T-helper 1 cell treated with Interleukin-12 subunit alpha and Interleukin-12 subunit beta and Interleukin-4 antibody, amounts not matched to agents 30 μg/mL and 1 μg/mL, for 36 hours (primary cell): Measurements from ENCODE around the gene KANSL1L.

Source experiments
- H3K27ac Mint-ChIP-seq: one replicate; pipeline ENCODE4 v1.8.0; 2021; ENCODE audit warnings: mild to moderate bottlenecking, mixed read lengths
- H3K27me3 Mint-ChIP-seq: one replicate; pipeline ENCODE4 v1.8.0; 2021; ENCODE audit warnings: low read depth, mixed read lengths
- H3K36me3 Mint-ChIP-seq: one replicate; pipeline ENCODE4 v1.8.0; 2021; ENCODE audit warnings: low read depth, mixed read lengths
- H3K4me1 Mint-ChIP-seq: one replicate; pipeline ENCODE4 v1.8.0; 2021; ENCODE audit warnings: low read depth, mixed read lengths
- H3K4me3 Mint-ChIP-seq: one replicate; pipeline ENCODE4 v1.8.0; 2021; ENCODE audit warnings: mild to moderate bottlenecking, moderate library complexity, mixed read lengths
- H3K9me3 Mint-ChIP-seq: one replicate; pipeline ENCODE4 v1.8.0; 2021; ENCODE audit warnings: mixed read lengths

KANSL1L gene

GRCh38 chr2:210009896-210010295 is 161.3 kb downstream of the KANSL1L start:
- peaks cover 18% of the 10 kb centered on the region for H3K36me3 Mint-ChIP-seq
- no peaks in the 10 kb centered on the region for H3K27me3 Mint-ChIP-seq
- peaks cover 25% of the 10 kb centered on the region for H3K4me1 Mint-ChIP-seq
- H3K4me3 Mint-ChIP-seq: no peak overlapping the region
- no peaks in the 10 kb centered on the region for H3K9me3 Mint-ChIP-seq
- no peak overlapping the region for H3K27ac Mint-ChIP-seq

DNA sequence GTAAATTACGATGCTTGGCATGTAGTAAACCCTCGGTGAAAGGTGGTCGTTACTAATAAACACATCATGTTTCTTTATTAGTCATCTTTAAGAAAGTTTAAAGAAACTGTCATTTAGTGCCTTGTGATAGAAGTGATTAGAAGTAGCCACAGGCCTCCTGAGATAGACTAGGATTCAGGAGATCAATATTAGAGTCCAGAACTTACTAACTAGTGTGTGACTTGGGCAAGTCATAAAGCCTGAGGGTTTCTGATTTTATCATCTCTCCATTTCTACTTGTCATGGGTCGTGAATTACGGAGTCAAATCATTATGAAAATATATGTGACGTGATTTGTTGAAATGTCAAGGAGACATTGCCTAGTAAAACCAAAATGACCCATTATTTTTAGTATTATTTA is 162.1 kb downstream of the KANSL1L start:
- H3K4me3 Mint-ChIP-seq: no peak overlapping the region
- H3K4me1 Mint-ChIP-seq: peaks cover 32% of the 10 kb centered on the region
- H3K27me3 Mint-ChIP-seq: no peaks in the 10 kb centered on the region
- no peaks in the 10 kb centered on the region for H3K9me3 Mint-ChIP-seq
- H3K36me3 Mint-ChIP-seq: peaks cover 17% of the 10 kb centered on the region
- no peak overlapping the region for H3K27ac Mint-ChIP-seq

GRCh38 chr2:210007895-210008294 is 163.3 kb downstream of the KANSL1L start:
- no peaks in the 10 kb centered on the region for H3K9me3 Mint-ChIP-seq
- H3K36me3 Mint-ChIP-seq: peaks cover 17% of the 10 kb centered on the region
- H3K4me3 Mint-ChIP-seq: no peak overlapping the region
- no peaks in the 10 kb centered on the region for H3K27me3 Mint-ChIP-seq
- H3K27ac Mint-ChIP-seq: no peak overlapping the region
- peaks cover 37% of the 10 kb centered on the region for H3K4me1 Mint-ChIP-seq

DNA sequence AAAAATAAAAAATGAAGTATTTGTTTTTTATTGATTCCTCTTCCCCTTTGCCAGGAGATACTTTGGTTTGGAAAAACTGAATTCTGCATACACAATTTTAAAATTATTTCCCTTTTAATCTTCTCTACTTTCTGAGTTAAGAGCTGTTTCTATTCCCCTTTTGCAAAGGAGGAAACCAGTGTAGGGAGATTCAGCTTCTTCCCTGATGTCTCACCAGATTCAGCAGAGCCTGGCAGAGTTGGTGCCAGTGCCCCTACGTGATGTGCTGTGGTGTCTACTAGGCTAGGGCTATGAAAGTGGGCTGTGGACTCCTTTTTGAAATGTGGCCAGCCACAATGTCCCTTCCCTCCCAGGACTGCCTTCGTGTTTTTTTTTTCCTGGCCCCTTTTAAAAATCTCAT is 166.3 kb downstream of the KANSL1L start:
- Mint-ChIP-seq H3K4me1 (peaks cover 43% of the 10 kb centered on the region), H3K4me3 (no peak overlapping the region), H3K27me3 (no peaks in the 10 kb centered on the region), H3K36me3 (peaks cover 7% of the 10 kb centered on the region), H3K9me3 (peaks cover 6% of the 10 kb centered on the region), H3K27ac (no peak overlapping the region)

DNA sequence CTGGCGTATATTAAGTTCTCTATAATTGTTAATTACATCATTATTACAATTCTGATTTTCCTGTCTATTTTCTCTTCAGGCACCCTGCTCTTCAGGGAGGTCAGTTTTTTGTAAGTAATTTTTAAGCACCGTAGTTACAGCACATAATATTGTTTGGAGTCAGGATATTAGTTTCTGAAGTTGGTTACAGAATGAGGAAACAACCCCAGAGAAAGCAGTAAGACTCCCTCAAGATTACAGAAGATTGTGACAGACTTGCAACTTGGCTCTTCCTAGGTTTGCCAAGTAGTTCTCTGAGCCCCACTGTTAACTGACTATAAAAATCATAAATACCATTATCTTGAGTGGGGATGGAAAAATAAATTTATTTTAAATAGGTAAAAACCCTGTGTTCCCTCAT is 167.8 kb downstream of the KANSL1L start:
- peak overlapping the region; percentile 93 for H3K27ac Mint-ChIP-seq
- peak overlapping the region; percentile 93 for H3K4me3 Mint-ChIP-seq
- H3K9me3 Mint-ChIP-seq: peaks cover 6% of the 10 kb centered on the region
- peaks cover 5% of the 10 kb centered on the region for H3K36me3 Mint-ChIP-seq
- H3K27me3 Mint-ChIP-seq: no peaks in the 10 kb centered on the region
- H3K4me1 Mint-ChIP-seq: peaks cover 47% of the 10 kb centered on the region

DNA sequence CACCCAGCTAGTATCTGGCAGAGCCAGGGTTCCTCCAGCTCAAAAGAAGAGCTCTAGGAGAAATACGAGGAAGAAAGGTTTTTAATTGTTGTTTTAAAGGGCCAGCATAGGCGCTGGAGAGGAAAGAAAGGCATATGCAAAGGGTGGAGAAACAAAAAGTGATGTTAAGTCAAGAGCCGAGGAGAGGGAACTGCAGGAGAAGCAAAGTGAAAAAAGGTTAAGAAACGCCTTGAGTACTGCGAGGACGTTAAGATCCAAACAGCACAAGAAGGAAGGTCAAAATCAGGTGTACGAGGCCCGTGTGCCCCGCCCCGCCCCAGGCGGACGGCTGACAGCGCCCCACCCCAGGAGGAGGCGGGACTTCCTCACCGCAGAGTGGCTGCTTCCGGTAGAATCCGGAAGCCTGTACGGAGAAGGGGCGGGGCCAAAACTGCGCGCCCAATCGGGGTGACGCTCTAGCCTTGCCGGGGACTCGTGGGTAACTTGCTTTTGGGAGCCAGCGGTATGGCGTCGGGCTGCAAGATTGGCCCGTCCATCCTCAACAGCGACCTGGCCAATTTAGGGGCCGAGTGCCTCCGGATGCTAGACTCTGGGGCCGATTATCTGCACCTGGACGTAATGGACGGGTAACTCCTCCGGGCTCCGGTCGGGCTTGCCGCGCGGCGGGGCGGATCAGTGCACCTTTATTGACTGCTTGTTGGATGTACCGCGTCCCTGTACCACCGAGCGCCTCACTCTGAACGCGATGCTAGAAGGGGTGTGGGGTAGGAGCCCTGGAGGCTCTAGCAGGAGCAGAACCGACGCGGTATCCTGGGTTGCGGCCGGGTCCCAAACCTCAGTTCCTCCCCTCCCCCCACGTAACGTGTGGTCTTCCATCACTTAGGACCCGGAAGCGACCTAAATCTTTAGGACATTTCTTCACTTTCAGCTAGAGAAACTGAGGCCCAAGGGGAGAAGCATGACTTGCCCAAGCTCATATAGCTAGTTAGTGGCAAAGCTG is 168.8 kb downstream of the KANSL1L start, which contains the start of gene RPE:
Gene RPE, plus strand, starts transcription at position 481 of the 1,000 bp plus-strand sequence. Its CDS starts 24 bp downstream, at position 505.
- H3K4me3 Mint-ChIP-seq: peak within 1 kb of the TSS; percentile 93
- peak within 1 kb of the TSS; percentile 93 for H3K27ac Mint-ChIP-seq
- peaks cover 43% of the 10 kb centered on the region for H3K4me1 Mint-ChIP-seq

DNA sequence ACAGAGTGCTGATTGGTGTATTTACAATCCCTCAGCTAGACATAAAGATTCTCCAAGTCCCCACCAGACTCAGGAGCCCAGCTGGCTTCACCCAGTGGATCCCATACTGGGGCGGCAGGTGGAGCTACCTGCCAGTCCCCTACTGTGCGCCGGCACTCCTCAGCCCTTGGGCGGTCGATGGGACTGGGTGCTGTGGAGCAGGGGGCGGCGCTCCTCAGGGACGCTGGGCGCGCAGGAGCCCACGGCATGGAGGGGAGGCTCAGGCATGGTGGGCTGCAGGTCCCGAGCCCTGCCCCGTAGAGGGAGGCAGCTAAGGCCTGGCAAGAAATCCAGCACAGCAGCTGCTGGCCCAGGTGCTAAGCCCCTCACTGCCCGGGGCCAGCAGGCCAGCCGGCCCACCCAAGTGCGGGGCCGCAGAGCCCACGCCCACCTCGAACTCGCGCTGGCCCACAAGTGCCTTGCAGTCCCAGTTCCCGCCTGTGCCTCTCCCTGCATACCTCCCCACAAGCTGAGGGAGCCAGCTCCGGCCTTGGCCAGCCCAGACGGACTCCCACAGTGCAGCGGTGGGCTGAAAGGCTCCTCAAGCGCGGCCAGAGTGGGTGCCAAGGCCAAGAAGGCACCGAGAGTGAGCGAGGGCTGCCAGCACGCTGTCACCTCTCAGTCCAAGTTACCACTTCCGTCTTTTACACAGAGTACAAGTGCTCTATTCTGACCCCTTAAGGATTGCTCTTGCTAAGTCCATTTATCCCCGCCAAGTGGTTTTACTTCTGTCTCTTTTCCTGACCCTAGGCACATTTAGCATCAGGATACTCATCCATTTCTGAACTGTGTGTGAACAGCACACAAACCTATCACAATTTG is 170.5 kb downstream of the KANSL1L start:
- H3K36me3 Mint-ChIP-seq: peaks cover 4% of the 10 kb centered on the region
- no peak overlapping the region for H3K4me3 Mint-ChIP-seq
- H3K4me1 Mint-ChIP-seq: peaks cover 35% of the 10 kb centered on the region
- H3K27ac Mint-ChIP-seq: peak overlapping the region; percentile 58
- peaks cover 6% of the 10 kb centered on the region for H3K9me3 Mint-ChIP-seq
- no peaks in the 10 kb centered on the region for H3K27me3 Mint-ChIP-seq

More for the DNA sequence above, 168.8 kb downstream of the KANSL1L start, which contains the start of gene RPE:
- Mint-ChIP-seq H3K27me3 (no peaks in the 10 kb centered on the region), H3K9me3 (peaks cover 6% of the 10 kb centered on the region), H3K36me3 (peaks cover 5% of the 10 kb centered on the region)

DNA sequence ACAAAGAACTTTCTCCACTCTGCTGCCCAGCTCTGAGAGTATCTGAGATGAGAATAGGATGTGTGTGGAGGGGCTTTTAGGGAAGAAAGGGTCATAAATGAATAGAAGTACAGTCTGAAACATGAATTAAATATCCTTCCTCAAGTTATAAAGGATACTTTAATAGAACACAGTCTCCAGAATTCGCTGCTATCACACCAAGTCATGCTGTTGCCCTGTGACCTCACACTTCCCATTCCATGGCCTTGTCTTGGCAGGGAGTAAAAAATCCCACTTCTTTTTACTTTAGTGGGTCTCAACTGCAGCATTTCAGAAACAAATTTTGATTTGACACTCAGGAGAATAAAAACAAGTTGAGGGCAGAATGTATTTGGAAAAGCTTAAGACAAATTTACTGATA is 172.6 kb downstream of the KANSL1L start:
- Mint-ChIP-seq H3K4me3 (no peak overlapping the region), H3K36me3 (peaks cover 2% of the 10 kb centered on the region), H3K9me3 (peaks cover 6% of the 10 kb centered on the region), H3K4me1 (peaks cover 20% of the 10 kb centered on the region), H3K27me3 (peaks cover 4% of the 10 kb centered on the region), H3K27ac (no peak overlapping the region)

DNA sequence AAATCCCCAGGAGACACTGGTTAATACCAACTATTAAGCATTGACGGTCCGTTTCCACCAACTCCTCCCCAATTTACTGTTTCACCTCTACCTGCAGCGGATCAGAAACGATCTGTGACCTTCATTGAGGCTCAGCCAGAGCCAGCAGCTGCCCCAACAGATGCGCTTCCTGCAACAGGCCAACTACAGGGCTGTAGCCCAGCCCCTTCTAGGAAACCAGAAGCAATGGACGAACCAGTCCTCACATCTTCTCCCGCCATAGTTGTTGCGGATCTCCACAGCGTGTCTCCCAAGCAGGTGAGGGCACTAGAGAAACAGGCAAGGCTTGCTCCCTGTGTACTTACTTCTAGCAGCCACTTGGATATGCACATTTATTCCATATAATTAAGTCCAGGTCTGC is 177.2 kb downstream of the KANSL1L start:
- H3K36me3 Mint-ChIP-seq: no peaks in the 10 kb centered on the region
- peaks cover 8% of the 10 kb centered on the region for H3K27me3 Mint-ChIP-seq
- no peak overlapping the region for H3K27ac Mint-ChIP-seq
- no peaks in the 10 kb centered on the region for H3K9me3 Mint-ChIP-seq
- H3K4me3 Mint-ChIP-seq: no peak overlapping the region
- no peaks in the 10 kb centered on the region for H3K4me1 Mint-ChIP-seq

GRCh38 chr2:209990838-209991237 is 180.4 kb downstream of the KANSL1L start:
- peaks cover 2% of the 10 kb centered on the region for H3K4me1 Mint-ChIP-seq
- H3K27me3 Mint-ChIP-seq: peaks cover 10% of the 10 kb centered on the region
- H3K4me3 Mint-ChIP-seq: no peak overlapping the region
- no peaks in the 10 kb centered on the region for H3K36me3 Mint-ChIP-seq
- no peaks in the 10 kb centered on the region for H3K9me3 Mint-ChIP-seq
- no peak overlapping the region for H3K27ac Mint-ChIP-seq

GRCh38 chr2:209988010-209988409 is 183.2 kb downstream of the KANSL1L start:
- peaks cover 9% of the 10 kb centered on the region for H3K27me3 Mint-ChIP-seq
- peaks cover 2% of the 10 kb centered on the region for H3K4me1 Mint-ChIP-seq
- H3K27ac Mint-ChIP-seq: no peak overlapping the region
- no peaks in the 10 kb centered on the region for H3K9me3 Mint-ChIP-seq
- no peaks in the 10 kb centered on the region for H3K36me3 Mint-ChIP-seq
- no peak overlapping the region for H3K4me3 Mint-ChIP-seq

- H3K27me3 Mint-ChIP-seq: peaks cover 24% of the 10 kb centered on the region
- H3K36me3 Mint-ChIP-seq: no peaks in the 10 kb centered on the region
- peaks cover 2% of the 10 kb centered on the region for H3K4me1 Mint-ChIP-seq
- H3K27ac Mint-ChIP-seq: no peak overlapping the region
- no peaks in the 10 kb centered on the region for H3K9me3 Mint-ChIP-seq
- no peak overlapping the region for H3K4me3 Mint-ChIP-seq
Observed at GRCh38 chr2:209986415-209986814, 184.8 kb downstream of the KANSL1L start.

GRCh38 chr2:209985874-209986273 is 185.3 kb downstream of the KANSL1L start:
- no peak overlapping the region for H3K27ac Mint-ChIP-seq
- peaks cover 24% of the 10 kb centered on the region for H3K27me3 Mint-ChIP-seq
- H3K4me3 Mint-ChIP-seq: no peak overlapping the region
- H3K9me3 Mint-ChIP-seq: no peaks in the 10 kb centered on the region
- H3K4me1 Mint-ChIP-seq: peaks cover 2% of the 10 kb centered on the region
- H3K36me3 Mint-ChIP-seq: no peaks in the 10 kb centered on the region

GRCh38 chr2:209984291-209984690 is 186.9 kb downstream of the KANSL1L start:
- Mint-ChIP-seq H3K9me3 (no peaks in the 10 kb centered on the region), H3K4me1 (peaks cover 2% of the 10 kb centered on the region), H3K36me3 (no peaks in the 10 kb centered on the region)

More at GRCh38 chr2:209984291-209984690, 186.9 kb downstream of the KANSL1L start:
- Mint-ChIP-seq H3K4me3 (no peak overlapping the region), H3K27ac (no peak overlapping the region), H3K27me3 (peaks cover 24% of the 10 kb centered on the region)
